ENCODE data around the gene ATP5MC3. TPM values are rescaled to one million over a fixed set of nuclear protein-coding genes. Genes with fewer than 3 reads are reported as not detected.

ATP5MC3 gene
- total RNA-seq, 2 experiments from 2014 or later, result 458 to 462 TPM

DNA sequence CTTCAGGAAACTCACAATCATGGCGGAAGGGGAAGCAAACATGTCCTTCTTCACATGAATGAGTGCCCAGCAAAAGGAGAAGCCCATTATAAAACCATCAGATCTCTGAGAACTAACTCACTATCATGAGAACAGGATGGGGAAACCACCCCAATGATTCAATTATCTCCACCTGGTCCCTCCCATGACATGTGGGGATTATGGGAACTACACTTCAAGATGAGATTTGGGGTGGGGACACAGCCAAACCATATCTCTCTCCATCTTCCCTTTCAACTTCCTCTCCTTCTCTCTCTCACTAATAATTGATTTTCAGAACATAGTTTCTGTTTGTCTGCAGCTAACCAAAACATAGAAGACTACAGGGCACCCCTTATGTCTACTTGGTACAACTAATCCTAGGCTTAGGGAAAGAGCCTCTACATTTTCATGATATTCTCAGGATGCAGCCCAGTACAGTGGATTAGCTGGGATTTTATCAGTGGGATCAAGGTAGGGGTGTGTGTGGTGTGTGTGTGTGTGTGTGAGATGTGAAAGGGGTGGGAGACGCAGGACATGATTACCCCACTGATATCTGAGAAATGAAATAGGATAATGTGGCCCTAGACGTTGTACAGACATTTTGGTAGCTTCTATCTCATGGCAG lies 10.7 kb downstream of the ATP5MC3 start:
- CTCF ChIA-PET, result no interaction called here

DNA sequence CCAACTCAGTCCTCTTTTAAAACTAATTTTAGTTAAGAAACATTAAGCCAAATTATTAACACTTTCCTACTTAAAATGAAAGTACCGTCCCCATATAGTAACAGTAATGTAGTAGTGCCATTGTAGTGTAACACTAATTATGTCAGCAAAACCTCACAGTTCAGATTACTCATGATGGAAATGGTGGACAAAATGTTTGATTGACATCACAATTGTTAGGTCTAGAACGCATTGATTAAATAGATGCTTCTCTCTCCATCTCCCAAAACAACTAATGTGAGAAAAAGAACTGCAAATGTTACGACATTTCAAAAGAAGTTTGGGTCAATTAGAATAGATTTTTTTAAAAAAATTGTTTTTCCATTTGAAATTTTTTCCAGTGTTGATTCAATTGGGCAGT lies 12.3 kb downstream of the ATP5MC3 start:
- ChIA-PET POLR2A (interaction anchor here (0.9 to 1.3 kb wide), 2 partner anchors 12 to 14 kb away, joined by 3 to 9 read pairs; partner anchors contain the start of gene ATP5MC3), CTCF (interaction anchor here (1.2 kb wide), 2 partner anchors 9 to 13 kb away, joined by 4 read pairs; partner anchors contain the start of gene ATP5MC3)

More for the DNA sequence above, 10.7 kb downstream of the ATP5MC3 start:
- POLR2A ChIA-PET, result no interaction called here

DNA sequence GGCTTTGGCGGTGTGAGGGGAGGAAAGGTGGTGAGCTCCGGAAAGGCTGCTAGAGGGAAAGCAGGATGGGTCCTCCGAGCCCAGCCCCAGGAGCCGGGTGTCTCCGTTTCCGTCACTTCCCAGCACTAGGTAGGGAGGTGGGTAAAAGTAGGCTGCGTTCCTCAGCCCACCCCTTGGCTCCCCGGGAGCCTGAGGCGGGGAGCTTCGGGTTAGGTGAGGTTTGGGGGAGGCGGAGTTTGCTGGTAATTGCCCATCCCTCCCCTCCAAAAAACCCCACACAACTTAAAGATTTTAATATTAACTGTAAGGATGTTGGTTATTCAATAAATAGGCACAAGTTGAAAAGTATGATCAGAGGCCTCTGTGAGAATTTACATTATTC lies 13.0 kb downstream of the ATP5MC3 start:
- ChIA-PET POLR2A (interaction anchor here (0.7 to 1.3 kb wide), 3 partner anchors 8 to 13 kb away, joined by 3 to 9 read pairs (median 3); partner anchors contain the start of gene ATP5MC3), CTCF (interaction anchor here (0.9 to 1.2 kb wide), 4 partner anchors 10 to 13 kb away, joined by 3 to 4 read pairs (median 4); partner anchors contain the start of gene ATP5MC3)

DNA sequence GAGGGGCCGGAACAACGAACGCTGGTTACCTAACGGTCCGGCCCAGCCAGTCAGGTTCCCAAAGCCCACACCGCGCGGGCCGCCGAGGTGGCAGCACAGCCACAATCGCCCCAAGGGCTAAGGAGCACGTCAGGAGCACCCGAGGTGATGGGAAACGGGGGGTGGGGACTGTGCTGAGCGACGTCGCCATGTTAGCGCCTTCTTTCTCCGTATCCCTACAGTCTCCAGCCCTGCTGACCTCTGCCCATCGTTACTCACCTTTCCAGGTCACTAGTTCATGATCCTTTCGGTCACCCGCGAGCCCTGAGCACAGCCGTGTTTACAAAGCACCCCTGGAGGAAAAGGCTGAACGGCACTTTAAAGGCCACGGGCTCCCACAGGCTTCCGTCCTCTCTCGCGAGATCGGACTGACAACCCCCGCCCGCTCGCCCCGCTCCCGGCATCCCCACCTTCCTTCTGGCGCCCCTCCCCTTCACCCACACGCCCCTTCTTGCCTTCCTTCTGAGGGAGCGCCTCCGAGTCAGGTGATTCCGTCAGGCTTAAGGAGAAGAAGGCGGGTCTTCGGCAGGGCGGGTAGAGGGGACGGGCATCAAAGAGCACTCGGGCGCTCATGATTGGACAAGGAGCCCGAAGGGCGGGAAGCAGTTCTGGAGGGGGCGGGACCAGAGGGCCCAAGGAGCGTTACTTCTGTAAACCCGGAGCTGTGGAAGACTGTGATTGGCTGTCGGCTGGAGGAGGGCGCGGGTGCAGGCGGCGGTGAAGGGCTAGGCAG lies 13.5 kb downstream of the ATP5MC3 start, which contains the start of gene ATF2:
ATF2 (minus strand) TSS at position 412 of the 772 bp plus-strand sequence. CDS start 31,760 bp downstream, outside the sequence.
- ChIA-PET POLR2A (interaction anchor here (0.7 to 1.3 kb wide), 3 partner anchors 8 to 13 kb away, joined by 3 to 9 read pairs (median 3); partner anchors contain the start of gene ATP5MC3), CTCF (interaction anchor here (0.9 to 1.2 kb wide), 4 partner anchors 11 to 14 kb away, joined by 3 to 4 read pairs (median 4); partner anchors contain the start of gene ATP5MC3)

DNA sequence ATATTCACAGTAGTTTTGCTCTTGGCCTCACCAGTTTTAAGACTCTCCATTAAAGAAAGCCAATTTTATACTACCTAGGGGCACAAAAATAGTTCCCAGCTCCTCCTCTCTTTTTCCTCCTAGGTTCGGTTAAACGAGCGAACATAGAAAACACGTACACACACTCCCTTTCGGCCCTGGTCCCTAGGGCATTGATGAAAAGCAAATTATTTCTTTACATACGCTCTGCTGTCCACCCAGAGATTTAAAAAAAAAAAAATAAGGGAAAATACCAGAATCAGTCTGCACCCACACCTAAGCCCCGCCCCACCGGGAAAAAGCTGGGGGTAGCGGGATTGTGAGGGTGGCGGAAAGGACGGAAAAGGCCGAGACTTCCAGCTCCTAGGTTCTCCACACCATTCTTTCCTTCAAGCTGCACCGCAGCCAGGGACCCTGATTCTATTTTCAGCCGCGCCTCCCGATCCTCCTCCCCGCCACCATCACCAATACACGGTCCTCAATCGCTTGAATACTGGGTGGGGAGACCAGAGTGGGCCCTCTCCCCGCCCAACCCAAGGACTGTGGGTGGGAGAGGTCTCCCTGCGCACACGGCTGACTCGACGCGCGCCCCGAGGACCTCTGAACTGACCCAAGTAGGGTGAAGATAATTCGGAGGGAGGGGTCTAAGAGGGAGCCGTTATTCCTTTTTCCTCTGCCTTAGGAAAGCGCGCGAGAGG lies 14.3 kb downstream of the ATP5MC3 start:
- CTCF ChIA-PET, result no interaction called here
- POLR2A ChIA-PET, result interaction anchor here (0.7 kb wide), 1 partner anchor 1023 kb away, joined by 3 read pairs; no protein-coding TSS in a partner anchor

DNA sequence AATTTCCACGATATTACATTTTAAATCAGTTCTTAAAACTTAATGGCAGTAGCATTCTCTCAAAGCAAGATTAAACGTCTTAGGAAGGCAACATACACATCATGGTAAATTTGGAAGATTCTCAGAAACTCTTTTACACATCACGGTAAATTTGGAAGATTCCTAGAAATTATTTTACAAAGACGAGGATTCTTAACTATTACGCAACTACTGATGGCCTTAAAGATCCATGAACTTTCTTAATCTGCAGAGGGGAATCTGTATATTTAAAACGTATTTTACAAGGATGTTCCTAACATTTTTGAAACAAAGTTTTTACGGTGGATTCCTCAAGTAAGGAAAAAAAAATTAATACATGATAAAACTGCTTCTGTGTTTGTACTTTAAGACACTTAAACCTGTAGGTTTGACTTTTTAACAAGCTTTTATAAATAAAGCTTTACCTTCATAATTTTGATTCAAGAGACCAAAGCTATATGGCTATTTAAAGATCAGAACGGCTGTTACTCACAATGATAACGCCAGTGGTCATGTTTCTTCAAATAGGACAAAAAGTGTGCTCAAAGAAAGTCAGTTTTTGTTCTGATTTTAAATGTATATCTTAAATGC lies 15.2 kb downstream of the ATP5MC3 start:
- POLR2A ChIA-PET, result interaction anchor here (0.7 kb wide), 1 partner anchor 1022 kb away, joined by 3 read pairs; no protein-coding TSS in a partner anchor
- CTCF ChIA-PET, result interaction anchor here (0.9 kb wide), 1 partner anchor 11 kb away, joined by 3 read pairs; no protein-coding TSS in a partner anchor

DNA sequence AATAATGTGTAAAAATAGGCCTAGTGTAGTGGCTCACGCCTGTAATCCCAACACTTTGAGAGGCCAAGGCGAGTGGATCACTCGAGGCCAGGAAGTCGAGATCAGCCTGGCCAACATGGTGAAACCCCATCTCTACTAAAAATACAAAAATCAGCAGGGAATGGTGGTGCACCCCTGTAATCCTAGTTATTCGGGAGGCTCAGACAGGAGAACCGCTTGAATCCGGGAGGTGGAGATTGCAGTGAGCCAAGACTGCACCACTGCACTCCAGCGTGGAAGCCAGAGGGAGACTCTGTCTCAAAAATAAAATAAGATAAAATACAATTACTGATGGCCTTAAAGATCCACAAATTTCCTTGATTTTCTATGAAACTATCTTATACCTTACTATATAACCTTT lies 17.3 kb downstream of the ATP5MC3 start:
- ChIA-PET POLR2A (no interaction called here), CTCF (no interaction called here)

DNA sequence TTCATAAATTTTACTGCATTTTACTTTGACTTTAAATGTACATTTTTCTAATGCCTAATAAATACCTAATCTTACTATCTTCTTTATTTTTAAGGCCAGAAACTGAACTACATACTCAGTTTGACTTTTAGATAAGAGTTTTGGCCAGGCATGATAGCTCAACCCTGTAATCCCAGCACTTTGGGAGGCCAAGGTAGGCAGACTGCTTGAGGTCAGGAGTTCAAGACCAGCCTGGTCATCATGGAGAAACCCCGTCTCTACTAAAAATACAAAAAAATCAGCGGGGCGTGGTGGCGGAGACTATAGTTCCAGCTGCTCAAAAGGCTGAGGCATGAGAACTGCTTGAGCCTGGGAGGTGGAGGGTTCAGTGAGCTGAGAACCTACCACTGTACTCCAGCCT lies 22.6 kb downstream of the ATP5MC3 start:
- POLR2A ChIA-PET, result no interaction called here
- CTCF ChIA-PET, result no interaction called here

DNA sequence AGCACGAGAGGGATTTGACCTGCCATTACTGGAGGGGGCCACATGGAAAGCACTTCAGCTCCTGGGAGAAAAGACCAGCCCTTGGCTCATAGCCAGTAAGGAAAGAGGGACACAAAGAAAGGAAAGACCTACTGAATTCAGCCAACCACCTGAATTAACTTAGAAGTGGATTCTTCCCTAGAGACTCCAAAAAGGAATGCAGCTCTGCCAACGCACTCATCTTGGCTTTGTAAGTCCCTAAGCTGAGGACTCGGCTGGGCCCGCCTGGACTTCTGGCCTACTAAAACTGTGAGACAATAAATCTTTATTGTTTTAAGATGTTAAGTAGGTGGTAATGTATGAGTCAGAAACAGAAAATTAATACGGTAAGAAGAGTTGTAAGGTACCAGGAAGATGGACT lies 25.0 kb downstream of the ATP5MC3 start:
- ChIA-PET CTCF (interaction anchor here (1.2 kb wide), 1 partner anchor 12 kb away, joined by 3 read pairs; the partner anchor contains the start of gene ATF2), POLR2A (no interaction called here)

DNA sequence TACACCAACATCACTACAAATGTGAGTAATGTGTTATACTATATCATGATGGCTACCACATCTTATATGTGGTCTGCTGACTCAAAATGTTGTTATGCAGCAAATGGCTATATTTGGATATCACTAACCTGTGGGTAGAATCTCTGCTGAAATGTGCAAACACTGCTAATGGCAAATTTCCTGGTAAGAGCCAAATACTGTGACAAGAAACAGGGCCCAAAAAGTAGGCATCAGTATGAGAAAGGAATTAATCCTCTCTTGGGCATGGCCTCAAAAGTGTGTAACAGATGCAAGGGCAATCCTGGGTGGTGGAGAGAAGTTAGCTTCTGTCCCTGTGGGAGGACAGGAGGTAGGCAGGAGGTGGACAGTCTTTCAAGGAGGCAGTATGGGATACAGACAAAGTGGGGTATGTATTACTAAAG lies 26.8 kb downstream of the ATP5MC3 start:
- ChIA-PET POLR2A (interaction anchor here (0.9 kb wide), 1 partner anchor 14 kb away, joined by 3 read pairs; no protein-coding TSS in a partner anchor), CTCF (interaction anchor here (1.1 kb wide), 1 partner anchor 11 kb away, joined by 3 read pairs; no protein-coding TSS in a partner anchor)

DNA sequence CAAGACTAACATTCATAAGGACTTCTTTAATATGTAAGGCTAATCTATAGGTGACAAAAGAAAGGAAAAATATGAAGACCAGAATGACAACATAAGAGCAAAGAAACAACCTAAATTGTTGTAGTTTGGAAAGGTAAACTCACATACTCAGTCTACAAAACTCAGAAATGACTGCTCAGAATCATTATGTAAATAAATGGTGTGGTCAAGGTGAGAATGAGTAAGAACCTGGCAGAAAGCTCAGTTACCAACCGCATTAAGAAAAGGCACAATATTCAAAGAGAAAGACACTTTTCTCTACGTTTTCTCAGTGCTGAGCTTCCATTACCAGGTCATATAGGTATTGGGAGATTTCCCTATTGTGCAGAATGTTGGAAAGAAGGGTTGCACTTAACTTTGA lies 29.3 kb downstream of the ATP5MC3 start:
- ChIA-PET CTCF (no interaction called here), POLR2A (interaction anchor here (0.6 kb wide), 1 partner anchor 76 kb away, joined by 3 read pairs; no protein-coding TSS in a partner anchor)

DNA sequence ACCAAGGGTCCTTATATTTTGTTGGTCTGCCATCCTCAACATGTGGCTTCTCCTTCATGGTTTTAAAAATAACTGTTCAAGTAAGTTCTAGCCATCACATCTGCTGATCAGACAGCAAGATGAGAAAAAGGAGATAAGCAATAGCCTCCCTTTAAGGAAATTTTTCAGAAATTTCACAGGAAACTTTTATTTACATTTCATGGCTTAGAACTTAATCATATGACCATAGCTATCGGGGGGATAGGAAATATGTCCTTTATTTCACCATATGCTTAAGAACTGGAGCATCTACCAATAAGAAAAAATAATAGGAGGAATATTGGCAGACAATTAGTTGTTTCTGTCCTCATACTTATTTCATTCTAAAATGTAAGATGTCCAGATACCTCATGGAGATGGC lies 29.7 kb downstream of the ATP5MC3 start:
- ChIA-PET POLR2A (interaction anchor here (0.6 kb wide), 1 partner anchor 75 kb away, joined by 3 read pairs; no protein-coding TSS in a partner anchor), CTCF (no interaction called here)

DNA sequence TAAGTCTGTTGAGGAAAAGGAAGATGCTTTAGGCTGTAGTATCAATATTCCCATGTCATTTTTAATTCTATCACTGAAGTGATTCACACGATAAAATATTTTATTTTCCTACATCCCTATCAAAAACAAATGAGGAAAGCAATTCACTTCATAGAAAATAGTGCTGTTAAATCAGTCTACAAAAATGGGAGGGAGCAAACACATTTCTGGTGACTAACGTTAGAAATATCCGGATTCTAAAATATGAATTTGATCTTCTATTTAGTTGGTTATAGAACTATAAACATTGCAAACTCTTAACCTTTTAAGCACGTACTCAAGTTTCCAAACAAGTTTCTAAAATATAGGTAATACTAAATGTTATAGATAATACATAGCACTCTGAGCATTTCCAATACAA lies 34.3 kb downstream of the ATP5MC3 start:
- ChIA-PET CTCF (no interaction called here), POLR2A (no interaction called here)

DNA sequence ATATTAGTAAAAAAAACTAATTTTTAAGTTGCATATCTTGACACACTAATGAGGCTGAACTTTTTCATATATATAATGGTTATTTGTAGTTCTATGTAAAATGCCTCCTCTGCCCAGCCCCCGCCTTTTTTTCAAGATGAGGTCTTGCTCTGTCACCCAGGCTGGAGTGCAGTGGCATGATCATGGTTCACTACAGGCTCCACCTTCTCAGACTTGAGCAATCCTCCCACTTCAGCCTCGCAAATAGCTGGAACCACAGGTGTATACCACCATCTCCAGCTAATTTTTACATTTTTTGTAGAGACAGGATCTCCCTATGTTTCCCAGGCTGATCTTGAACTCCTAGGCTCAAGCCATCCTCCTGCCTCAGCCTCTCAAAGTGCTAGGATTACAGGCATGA lies 37.8 kb downstream of the ATP5MC3 start:
- ChIA-PET POLR2A (no interaction called here), CTCF (no interaction called here)

DNA sequence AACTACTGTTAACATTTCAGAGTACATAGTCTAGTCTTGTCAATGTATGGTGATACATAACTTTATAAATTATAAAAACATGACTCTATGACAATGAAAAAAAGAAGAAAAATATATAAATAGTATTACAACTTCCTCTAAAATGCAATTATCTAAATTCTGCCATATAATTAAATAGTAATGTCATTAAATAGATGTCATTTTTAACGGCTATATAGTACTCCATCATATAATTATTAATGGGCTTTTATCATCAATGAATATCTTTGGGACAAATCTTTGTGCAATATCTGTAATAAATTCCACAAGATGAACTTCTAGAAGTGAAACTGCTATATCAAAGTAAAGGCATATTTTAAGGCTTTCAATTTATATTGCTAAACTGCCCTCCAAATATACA lies 38.3 kb downstream of the ATP5MC3 start:
- ChIA-PET CTCF (no interaction called here), POLR2A (no interaction called here)

DNA sequence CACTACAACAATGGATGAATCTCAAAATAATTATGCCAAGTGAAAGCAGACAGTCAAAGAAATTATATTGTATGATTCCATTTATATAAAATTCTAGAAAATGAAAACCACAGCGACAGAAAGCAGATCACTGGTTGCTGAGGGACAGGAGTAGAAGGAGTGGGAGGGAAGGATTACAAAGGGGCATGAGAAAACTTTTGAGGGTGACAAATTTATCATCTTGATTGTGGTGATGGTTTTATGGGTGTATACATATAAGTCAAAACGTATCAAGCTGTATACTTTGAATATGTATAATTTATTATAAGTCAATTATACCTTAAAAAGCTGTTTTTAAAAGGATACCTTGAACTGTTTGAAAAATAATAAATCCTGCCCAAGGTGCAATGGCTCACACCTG lies 41.2 kb downstream of the ATP5MC3 start:
- ChIA-PET CTCF (no interaction called here), POLR2A (no interaction called here)

DNA sequence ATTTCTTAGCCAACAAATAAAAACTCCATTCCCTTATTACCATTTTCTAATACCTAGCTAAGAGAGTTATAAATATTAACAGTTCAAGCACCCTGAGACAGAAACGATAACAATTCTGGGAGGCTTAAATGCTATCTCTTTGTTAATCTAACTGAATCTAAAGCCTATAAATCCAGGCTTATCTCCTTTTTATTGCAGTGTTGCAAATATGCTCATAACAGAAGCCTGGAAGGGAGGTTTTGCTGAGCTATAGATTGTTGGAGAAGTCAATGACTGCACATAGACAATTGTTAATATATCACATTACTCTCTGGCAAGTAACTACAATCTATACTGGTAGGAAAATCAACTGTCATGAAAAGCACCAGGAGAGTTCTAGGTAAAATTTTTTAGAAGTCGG lies 43.7 kb downstream of the ATP5MC3 start:
- POLR2A ChIA-PET, result no interaction called here
- CTCF ChIA-PET, result no interaction called here

DNA sequence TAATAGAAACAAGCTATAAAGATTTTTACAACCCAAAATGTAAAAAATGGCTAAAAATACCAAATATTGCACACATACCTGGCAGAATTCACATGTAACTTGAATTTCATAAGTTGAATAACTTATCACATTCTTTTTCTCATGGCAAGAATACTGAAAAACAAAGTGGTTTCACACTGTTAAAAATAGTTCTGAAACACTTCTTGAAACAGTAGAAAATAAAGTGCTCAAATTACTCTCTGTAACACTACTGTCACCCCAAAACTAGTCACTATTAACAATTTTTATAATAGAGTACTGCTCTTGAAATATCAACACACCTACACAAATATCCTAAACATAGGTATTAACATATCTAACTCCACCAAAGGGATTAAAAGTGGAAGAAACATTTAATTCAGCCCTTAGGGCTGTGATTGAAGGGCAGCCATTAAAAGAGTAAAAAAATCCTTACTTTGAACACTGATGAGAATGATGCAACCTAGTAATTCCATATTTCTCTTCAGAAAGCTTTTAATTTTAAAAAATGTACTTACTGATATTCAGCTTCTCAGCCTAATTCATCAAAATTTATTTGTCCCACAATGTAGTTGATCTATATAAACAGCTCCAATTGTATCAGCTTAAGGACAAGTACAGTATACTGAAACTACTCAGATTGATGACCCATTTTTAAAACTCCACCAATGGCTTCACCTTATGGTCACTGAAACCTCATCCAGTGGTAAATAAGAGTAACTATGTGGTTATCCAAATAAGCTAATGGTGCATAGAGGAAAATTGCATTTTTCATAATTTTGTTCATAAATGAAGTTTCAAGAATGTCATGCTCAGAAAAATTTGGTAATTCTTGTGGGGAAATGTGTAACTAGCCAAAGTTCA lies 44.9 kb downstream of the ATP5MC3 start:
- ChIA-PET CTCF (interaction anchor here (0.7 kb wide), 1 partner anchor 448 kb away, joined by 3 read pairs; no protein-coding TSS in a partner anchor), POLR2A (no interaction called here)

All from activated CD8-positive, alpha-beta memory T cell treated with anti-CD3 and anti-CD28 coated beads for 36 hours (primary cell).